Measurements from ENCODE around the gene RRP15.
A peak's percentile ranks its signal among the peaks of the same experiment; 100 is the strongest.

Gene RRP15

GRCh38 chr1:218284917-218285635 lies at the start of gene RRP15:
RRP15 (plus strand) TSS chr1:218285293; CDS start chr1:218285317, 24 bp downstream.
- DNase-seq = peak; percentile 80

GRCh38 chr1:218242171-218242570 lies 42.9 kb upstream of the RRP15 start:
- DNase-seq = no peak

GRCh38 chr1:218247339-218247738 lies 37.8 kb upstream of the RRP15 start:
- no peak for DNase-seq

- no peak for DNase-seq
Observed at GRCh38 chr1:218249338-218250140, 35.6 kb upstream of the RRP15 start.

- DNase-seq = no peak
Observed at GRCh38 chr1:218250492-218250891, 34.6 kb upstream of the RRP15 start.

- DNase-seq = no peak
Observed at GRCh38 chr1:218254296-218254946, 30.7 kb upstream of the RRP15 start.

- DNase-seq = no peak
Observed at GRCh38 chr1:218255090-218255489, 30.0 kb upstream of the RRP15 start.

- DNase-seq = no peak
Observed at GRCh38 chr1:218257371-218257770, 27.7 kb upstream of the RRP15 start.

- no peak for DNase-seq
Observed at GRCh38 chr1:218257971-218258370, 27.1 kb upstream of the RRP15 start.

GRCh38 chr1:218259339-218259738 lies 25.8 kb upstream of the RRP15 start:
- no peak for DNase-seq

GRCh38 chr1:218259800-218260199 lies 25.3 kb upstream of the RRP15 start:
- no peak for DNase-seq

- DNase-seq = no peak
Observed at GRCh38 chr1:218262259-218262658, 22.8 kb upstream of the RRP15 start.

GRCh38 chr1:218266356-218266755 lies 18.7 kb upstream of the RRP15 start:
- no peak for DNase-seq

- DNase-seq = no peak
Observed at GRCh38 chr1:218272366-218272765, 12.7 kb upstream of the RRP15 start.

- no peak for DNase-seq
Observed at GRCh38 chr1:218273762-218274479, 11.2 kb upstream of the RRP15 start.

- no peak for DNase-seq
Observed at GRCh38 chr1:218274511-218274910, 10.6 kb upstream of the RRP15 start.

GRCh38 chr1:218275823-218276222 lies 9.3 kb upstream of the RRP15 start:
- no peak for DNase-seq

- DNase-seq = no peak
Observed at GRCh38 chr1:218281285-218281684, 3.8 kb upstream of the RRP15 start.

GRCh38 chr1:218284377-218284916 lies 646 bp upstream of the RRP15 start:
- no peak for DNase-seq

- no peak for DNase-seq
Observed at GRCh38 chr1:218292515-218292914, 7.4 kb downstream of the RRP15 start.

- DNase-seq = no peak
Observed at GRCh38 chr1:218294546-218294945, 9.5 kb downstream of the RRP15 start.

- DNase-seq = no peak
Observed at GRCh38 chr1:218296162-218296561, 11.1 kb downstream of the RRP15 start.

GRCh38 chr1:218297461-218297860 lies 12.4 kb downstream of the RRP15 start:
- no peak for DNase-seq

All from stimulated activated naive CD4-positive, alpha-beta T cell treated with Interleukin-2 at 50 U/mL for 16 hours (primary cell).